GM12873 (cell line): ENCODE results near the gene ATP6V0A1.
A peak's percentile ranks its signal among the peaks of the same experiment; 100 is the strongest.

ENCODE experiments used
- CTCF ChIP-seq: IDR thresholded peaks from 2 replicates; pipeline ENCODE4 v1.5.1; 2012; ENCODE audit warnings: low read depth, mild to moderate bottlenecking, moderate library complexity, low read length, control low read depth; ENCODE audit not compliant: insufficient read depth; ENCODE audit errors: missing control alignments

The ATP6V0A1 gene

GRCh38 chr17:42553866-42554249, 95.2 kb downstream of the ATP6V0A1 start:
- TF ChIP-seq CTCF = peak; percentile 6

GRCh38 chr17:42554250-42555121, 95.8 kb downstream of the ATP6V0A1 start:
- TF ChIP-seq CTCF = no peak

- no peak for TF ChIP-seq CTCF
Measured at GRCh38 chr17:42555122-42555622, 96.5 kb downstream of the ATP6V0A1 start.

- peak; percentile 32 for TF ChIP-seq CTCF
Measured at GRCh38 chr17:42555961-42556617, 97.4 kb downstream of the ATP6V0A1 start.

- TF ChIP-seq CTCF = no peak
Measured at GRCh38 chr17:42559075-42559474, 100.4 kb downstream of the ATP6V0A1 start.

GRCh38 chr17:42560246-42560645, 101.6 kb downstream of the ATP6V0A1 start:
- no peak for TF ChIP-seq CTCF

GRCh38 chr17:42561897-42562387, 103.3 kb downstream of the ATP6V0A1 start, which contains the start of gene COASY:
COASY (plus strand) TSS chr17:42562148; CDS start chr17:42562623, 475 bp downstream.
- TF ChIP-seq CTCF = no peak
